ENCODE data around the gene ZNF441.

The ZNF441 gene

DNA sequence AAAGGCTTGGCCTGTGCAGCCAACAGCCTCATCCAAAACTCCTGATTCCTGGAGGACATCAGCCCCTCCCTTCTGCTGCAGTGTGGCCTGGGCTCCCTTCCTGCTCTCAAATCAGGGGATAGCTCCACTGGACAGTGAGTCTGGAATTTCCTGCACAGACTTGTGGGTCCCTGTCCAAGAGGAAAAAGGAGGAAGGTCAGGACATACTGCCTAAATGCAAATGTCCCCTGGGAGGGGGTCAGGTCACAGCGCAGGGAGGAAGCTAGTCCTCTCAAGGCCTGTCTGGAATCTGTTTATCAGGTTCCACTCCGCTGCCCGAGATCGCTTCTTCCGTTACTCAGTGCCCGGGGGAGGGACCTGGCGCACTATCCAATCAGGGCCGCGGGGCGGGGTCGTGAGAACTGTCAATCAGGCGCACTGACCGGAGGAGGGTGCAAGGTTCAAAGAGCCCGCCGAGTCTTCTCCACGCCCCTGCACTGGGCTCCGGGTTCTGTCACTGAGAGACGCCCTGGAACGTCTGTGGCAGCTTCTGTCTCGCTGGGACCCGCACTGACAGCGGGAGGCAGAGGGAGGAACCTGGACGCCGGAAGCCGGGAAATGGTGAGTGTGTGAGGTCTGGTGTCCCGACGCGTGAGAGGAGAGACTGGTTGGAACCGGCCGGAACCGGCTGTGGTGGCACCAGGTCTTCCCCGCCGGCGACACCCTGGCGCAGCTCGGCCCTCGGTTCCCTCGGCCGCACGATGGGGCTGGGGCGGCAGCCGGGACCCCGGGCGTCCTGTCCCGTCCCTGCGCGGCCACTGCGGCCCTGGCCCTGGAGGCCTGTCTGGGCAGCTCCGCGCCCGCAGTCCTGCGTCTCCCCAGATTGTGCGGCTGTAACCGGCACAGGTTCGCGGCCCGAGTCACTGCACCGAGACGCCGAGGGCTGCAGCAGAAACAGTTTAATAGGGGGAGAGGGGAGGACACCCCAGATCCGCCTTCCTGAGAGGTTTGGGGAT lies at the start of gene ZNF441 (continued):
- TF ChIP-seq, protein P1, sequence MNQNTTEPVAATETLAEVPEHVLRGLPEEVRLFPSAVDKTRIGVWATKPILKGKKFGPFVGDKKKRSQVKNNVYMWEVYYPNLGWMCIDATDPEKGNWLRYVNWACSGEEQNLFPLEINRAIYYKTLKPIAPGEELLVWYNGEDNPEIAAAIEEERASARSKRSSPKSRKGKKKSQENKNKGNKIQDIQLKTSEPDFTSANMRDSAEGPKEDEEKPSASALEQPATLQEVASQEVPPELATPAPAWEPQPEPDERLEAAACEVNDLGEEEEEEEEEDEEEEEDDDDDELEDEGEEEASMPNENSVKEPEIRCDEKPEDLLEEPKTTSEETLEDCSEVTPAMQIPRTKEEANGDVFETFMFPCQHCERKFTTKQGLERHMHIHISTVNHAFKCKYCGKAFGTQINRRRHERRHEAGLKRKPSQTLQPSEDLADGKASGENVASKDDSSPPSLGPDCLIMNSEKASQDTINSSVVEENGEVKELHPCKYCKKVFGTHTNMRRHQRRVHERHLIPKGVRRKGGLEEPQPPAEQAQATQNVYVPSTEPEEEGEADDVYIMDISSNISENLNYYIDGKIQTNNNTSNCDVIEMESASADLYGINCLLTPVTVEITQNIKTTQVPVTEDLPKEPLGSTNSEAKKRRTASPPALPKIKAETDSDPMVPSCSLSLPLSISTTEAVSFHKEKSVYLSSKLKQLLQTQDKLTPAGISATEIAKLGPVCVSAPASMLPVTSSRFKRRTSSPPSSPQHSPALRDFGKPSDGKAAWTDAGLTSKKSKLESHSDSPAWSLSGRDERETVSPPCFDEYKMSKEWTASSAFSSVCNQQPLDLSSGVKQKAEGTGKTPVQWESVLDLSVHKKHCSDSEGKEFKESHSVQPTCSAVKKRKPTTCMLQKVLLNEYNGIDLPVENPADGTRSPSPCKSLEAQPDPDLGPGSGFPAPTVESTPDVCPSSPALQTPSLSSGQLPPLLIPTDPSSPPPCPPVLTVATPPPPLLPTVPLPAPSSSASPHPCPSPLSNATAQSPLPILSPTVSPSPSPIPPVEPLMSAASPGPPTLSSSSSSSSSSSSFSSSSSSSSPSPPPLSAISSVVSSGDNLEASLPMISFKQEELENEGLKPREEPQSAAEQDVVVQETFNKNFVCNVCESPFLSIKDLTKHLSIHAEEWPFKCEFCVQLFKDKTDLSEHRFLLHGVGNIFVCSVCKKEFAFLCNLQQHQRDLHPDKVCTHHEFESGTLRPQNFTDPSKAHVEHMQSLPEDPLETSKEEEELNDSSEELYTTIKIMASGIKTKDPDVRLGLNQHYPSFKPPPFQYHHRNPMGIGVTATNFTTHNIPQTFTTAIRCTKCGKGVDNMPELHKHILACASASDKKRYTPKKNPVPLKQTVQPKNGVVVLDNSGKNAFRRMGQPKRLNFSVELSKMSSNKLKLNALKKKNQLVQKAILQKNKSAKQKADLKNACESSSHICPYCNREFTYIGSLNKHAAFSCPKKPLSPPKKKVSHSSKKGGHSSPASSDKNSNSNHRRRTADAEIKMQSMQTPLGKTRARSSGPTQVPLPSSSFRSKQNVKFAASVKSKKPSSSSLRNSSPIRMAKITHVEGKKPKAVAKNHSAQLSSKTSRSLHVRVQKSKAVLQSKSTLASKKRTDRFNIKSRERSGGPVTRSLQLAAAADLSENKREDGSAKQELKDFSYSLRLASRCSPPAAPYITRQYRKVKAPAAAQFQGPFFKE (tag by site-specific recombination; IDR thresholded peaks at IDR 0.05; ENCODE audit: borderline replicate concordance), result no peak
- TF ChIP-seq REPIN1 (tag by site-specific recombination; IDR thresholded peaks at IDR 0.05; ENCODE audit: low read depth) (no peak), YY1 (tag by site-specific recombination; IDR thresholded peaks at IDR 0.05) (0 out of 2 replicates have a peak, but pooled peaks have one; percentile 18), ZNF561 (tag by site-specific recombination; IDR thresholded peaks at IDR 0.05; ENCODE audit: borderline replicate concordance) (peak; percentile 86), ZNF791 (tag by site-specific recombination; IDR thresholded peaks at IDR 0.05) (no peak), ZNF280C (tag by site-specific recombination; IDR thresholded peaks at IDR 0.05) (no peak), KLF1 (tag by site-specific recombination; IDR thresholded peaks at IDR 0.05) (peak; percentile 29; the same call in 1 of the 2 replicates), EGR2 (tag by site-specific recombination; IDR thresholded peaks at IDR 0.05; ENCODE audit: low read depth) (no peak), ZXDB (tag by site-specific recombination; IDR thresholded peaks at IDR 0.05) (peak; percentile 82), ZBTB6 (tag by site-specific recombination; IDR thresholded peaks at IDR 0.05) (no peak), ZNF366 (tag by site-specific recombination; conservative IDR thresholded peaks at IDR 0.05) (peak; percentile 60), IKZF3 (tag by site-specific recombination; IDR thresholded peaks at IDR 0.05) (peak; percentile 24; the same call in 1 of the 2 replicates), KLF9 (tag by site-specific recombination; IDR thresholded peaks at IDR 0.05; ENCODE audit: low read depth) (peak; percentile 37; the same call in 1 of the 2 replicates), RBAK (tag by site-specific recombination; IDR thresholded peaks at IDR 0.05) (no peak), SP2 (tag by site-specific recombination; IDR thresholded peaks at IDR 0.05) (peak; percentile 94), ZNF416 (tag by site-specific recombination; IDR thresholded peaks at IDR 0.05) (no peak), GLIS1 (tag by site-specific recombination; IDR thresholded peaks at IDR 0.05) (peak; percentile 29; the same call in 1 of the 2 replicates), ZSCAN23 (tag by site-specific recombination; IDR thresholded peaks at IDR 0.05) (no peak), SP7 (tag by site-specific recombination; IDR thresholded peaks at IDR 0.05) (peak; percentile 47; the same call in 1 of the 2 replicates), TRIM28 (IDR thresholded peaks at IDR 0.05; ENCODE audit: borderline replicate concordance, low read length) (no peak), ZBTB20 (tag by site-specific recombination; IDR thresholded peaks at IDR 0.05) (peak; percentile 97), ZNF501 (tag by site-specific recombination; IDR thresholded peaks at IDR 0.05) (no peak), ZNF514 (tag by site-specific recombination; IDR thresholded peaks at IDR 0.05) (no peak), ZNF157 (tag by site-specific recombination; IDR thresholded peaks at IDR 0.05) (no peak), ZNF211 (tag by site-specific recombination; IDR thresholded peaks at IDR 0.05; ENCODE audit: low read depth) (no peak)
- TF ChIP-seq, protein P2, sequence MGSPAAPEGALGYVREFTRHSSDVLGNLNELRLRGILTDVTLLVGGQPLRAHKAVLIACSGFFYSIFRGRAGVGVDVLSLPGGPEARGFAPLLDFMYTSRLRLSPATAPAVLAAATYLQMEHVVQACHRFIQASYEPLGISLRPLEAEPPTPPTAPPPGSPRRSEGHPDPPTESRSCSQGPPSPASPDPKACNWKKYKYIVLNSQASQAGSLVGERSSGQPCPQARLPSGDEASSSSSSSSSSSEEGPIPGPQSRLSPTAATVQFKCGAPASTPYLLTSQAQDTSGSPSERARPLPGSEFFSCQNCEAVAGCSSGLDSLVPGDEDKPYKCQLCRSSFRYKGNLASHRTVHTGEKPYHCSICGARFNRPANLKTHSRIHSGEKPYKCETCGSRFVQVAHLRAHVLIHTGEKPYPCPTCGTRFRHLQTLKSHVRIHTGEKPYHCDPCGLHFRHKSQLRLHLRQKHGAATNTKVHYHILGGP (tag by site-specific recombination; IDR thresholded peaks at IDR 0.05), result no peak

Data from HEK293 (cell line).